Activated CD8-positive, alpha-beta memory T cell treated with anti-CD3 and anti-CD28 coated beads, Interleukin-2, amount 10 ng/mL, durations not matched to agents 7 days and 5 days (primary cell): ENCODE data around the gene BPI. TPM values are rescaled to one million over a fixed set of nuclear protein-coding genes. Genes with fewer than 3 reads are reported as not detected.
"Not testable (repeated sequence)": the region's sequence is repeated elsewhere in the genome, so short reads cannot be mapped to it uniquely, and the experiment has no call there.

Experiments used
- ATAC-seq: fragments of 150-1000 bp; cut with Tn5 transposase; one replicate; pipeline ENCODE4 v1.10.0; 2021; ENCODE audit warnings: moderate library complexity
- CTCF ChIA-PET: fragments of 350-600 bp; sonication (Branson Sonifier 250); formaldehyde crosslinking; loops from one replicate; lab custom pipeline; 2021; ENCODE audit warnings: antibody characterized with exemption; lab: Charles Lee
- DNase-seq: peaks from one replicate; pipeline ENCODE4 v3.0.0-alpha.2; 2020
- H3K27ac Mint-ChIP-seq: one replicate; pipeline ENCODE4 v1.8.0; 2021; ENCODE audit warnings: mild to moderate bottlenecking, mixed read lengths
- H3K27me3 Mint-ChIP-seq: one replicate; pipeline ENCODE4 v1.8.0; 2021; ENCODE audit warnings: mixed read lengths
- H3K36me3 Mint-ChIP-seq: one replicate; pipeline ENCODE4 v1.8.0; 2021; ENCODE audit warnings: mild to moderate bottlenecking, mixed read lengths
- H3K4me1 Mint-ChIP-seq: one replicate; pipeline ENCODE4 v1.8.0; 2021; ENCODE audit warnings: mixed read lengths
- H3K4me3 Mint-ChIP-seq: one replicate; pipeline ENCODE4 v1.8.0; 2021; ENCODE audit warnings: mild to moderate bottlenecking, moderate library complexity, mixed read lengths
- H3K9me3 Mint-ChIP-seq: one replicate; pipeline ENCODE4 v1.8.0; 2022; ENCODE audit warnings: low read depth, mixed read lengths
- total RNA-seq, 2 experiments: library from RNA; stranded (reverse); gene quantifications; one replicate each; pipeline ENCODE4 v1.2.3, GENCODE V29; 2021

The BPI gene
- total RNA-seq, 2 experiments from 2014 or later = not detected

DNA sequence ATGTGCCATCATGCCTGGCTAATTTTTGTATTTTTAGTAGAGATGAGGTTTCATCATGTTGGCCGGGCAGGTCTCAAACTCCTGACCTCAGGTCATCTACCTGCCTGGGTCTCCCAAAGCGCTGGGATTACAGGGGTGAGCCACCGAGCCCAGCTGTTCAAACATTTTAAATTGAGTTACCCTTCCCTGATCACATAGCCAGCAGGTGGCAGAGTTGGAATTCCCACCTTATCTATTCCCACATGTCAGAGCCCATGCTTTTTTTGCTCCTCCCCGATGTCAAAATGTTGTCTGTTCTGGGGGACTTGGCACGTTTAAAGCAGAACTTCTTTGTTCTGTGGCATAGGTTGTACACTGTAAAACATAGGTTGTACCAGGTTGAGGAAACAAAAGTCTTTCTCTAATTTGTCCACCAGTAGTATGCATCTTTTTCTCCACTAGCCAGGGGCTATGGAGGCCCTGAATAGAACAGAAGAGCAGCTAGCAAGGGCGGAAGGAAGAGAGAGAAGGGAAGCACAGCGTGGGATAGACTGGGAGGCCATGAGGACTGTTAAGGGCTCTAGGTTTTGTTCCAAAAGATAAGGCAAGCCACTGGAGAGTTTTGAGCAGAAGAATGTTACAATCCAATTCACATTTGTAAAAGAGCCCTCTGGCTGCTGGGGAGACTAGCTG lies 35.0 kb downstream of the BPI start:
- peaks cover 41% of the 10 kb centered on the region for H3K27me3 Mint-ChIP-seq
- no peak overlapping the region for H3K27ac Mint-ChIP-seq
- no peak for ATAC-seq
- H3K4me1 Mint-ChIP-seq = no peaks in the 10 kb centered on the region
- H3K9me3 Mint-ChIP-seq = peaks cover 6% of the 10 kb centered on the region
- H3K36me3 Mint-ChIP-seq = no peaks in the 10 kb centered on the region
- DNase-seq = no peak
- CTCF ChIA-PET = no interaction called here
- no peak overlapping the region for H3K4me3 Mint-ChIP-seq

DNA sequence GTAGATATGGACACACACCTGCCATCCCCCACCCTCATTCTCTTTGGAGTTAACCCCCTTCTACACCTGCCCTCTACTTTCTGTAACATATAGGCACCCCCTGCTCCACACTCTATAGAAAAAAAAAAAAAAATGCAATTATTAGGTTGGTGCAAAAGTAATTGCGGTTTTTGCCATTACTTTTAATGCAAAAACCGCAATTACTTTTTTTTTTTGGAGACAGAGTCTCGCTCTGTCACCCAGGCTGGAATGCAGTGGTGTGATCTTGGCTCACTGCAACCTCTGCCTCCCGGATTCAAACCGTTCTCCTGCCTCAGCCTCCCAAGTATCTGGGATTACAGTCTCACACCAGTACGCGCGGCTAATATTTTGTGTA lies 35.6 kb downstream of the BPI start:
- DNase-seq, H3K4me3 Mint-ChIP-seq, CTCF ChIA-PET: not testable (repeated sequence)

DNA sequence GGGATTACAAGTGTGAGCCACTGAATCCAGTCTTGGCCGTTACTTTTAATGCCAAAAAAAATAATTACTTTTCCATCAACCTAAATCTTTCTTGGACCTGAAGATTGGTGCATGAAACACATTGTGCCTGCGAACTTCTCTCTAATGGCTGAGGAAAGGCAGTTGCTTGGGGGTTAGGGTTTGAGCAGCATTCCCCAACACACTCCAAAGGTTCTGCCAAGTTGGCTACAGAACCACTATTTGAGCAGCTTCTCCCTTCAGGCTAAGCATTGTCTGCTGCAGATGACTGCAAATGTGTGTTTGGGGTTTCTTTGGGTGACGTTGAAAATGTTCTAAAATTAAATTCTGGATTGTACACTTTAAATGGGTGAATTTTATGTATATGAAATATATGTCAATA lies 36.0 kb downstream of the BPI start:
- H3K27me3 Mint-ChIP-seq = peaks cover 35% of the 10 kb centered on the region
- no peak overlapping the region for H3K4me3 Mint-ChIP-seq
- CTCF ChIA-PET = no interaction called here
- no peaks in the 10 kb centered on the region for H3K4me1 Mint-ChIP-seq
- no peak overlapping the region for H3K27ac Mint-ChIP-seq
- DNase-seq (no peak), ATAC-seq (no peak)
- no peaks in the 10 kb centered on the region for H3K36me3 Mint-ChIP-seq
- H3K9me3 Mint-ChIP-seq = peaks cover 6% of the 10 kb centered on the region

More for the DNA sequence above, 35.6 kb downstream of the BPI start:
- peaks cover 36% of the 10 kb centered on the region for H3K27me3 Mint-ChIP-seq
- H3K36me3 Mint-ChIP-seq, H3K9me3 Mint-ChIP-seq, H3K27ac Mint-ChIP-seq, ATAC-seq, H3K4me1 Mint-ChIP-seq: not testable (repeated sequence)

DNA sequence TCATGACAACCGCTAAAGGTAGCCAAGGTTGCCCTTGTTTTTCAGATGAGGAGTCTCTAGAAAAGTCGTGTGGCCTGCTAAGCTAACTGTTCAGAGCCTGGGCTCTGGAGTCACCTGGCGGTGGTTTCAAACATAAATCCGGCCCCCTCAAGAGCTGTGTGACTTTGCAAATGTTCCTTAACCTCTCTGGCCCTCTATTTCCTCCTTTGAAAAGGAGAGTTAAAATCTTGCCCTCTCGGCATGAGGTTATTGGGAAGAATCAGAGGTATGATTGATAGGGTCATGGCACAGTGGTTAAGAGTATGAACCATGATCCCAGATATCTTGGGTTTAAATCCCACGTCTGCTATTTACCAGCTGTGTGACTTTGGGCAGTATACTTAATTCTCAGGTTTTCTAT lies 36.7 kb downstream of the BPI start:
- Mint-ChIP-seq H3K27ac (no peak overlapping the region), H3K4me1 (no peaks in the 10 kb centered on the region)

DNA sequence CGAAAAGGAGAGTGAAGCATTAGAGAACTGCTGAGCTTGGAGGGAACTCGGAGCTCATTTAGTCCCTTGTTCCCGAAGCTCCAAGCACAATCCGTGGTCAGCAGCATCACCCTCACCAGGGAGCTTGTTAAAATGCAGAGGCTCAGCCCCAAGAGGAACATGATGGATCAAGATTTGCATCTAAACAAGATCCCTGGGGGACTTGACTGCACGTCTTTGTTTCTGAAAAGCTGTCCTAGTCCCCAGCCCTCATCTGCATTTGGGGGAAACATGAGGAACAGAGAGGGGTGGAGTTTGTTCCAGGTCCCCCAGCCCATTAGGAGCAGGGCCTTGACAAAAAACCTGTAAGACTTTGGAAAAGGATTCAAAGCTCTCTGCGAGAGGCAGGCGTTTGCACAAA lies 38.3 kb downstream of the BPI start:
- Mint-ChIP-seq H3K4me3 (no peak overlapping the region), H3K9me3 (peaks cover 6% of the 10 kb centered on the region), H3K27me3 (peaks cover 24% of the 10 kb centered on the region), H3K4me1 (no peaks in the 10 kb centered on the region), H3K36me3 (no peaks in the 10 kb centered on the region), H3K27ac (no peak overlapping the region)
- CTCF ChIA-PET = no interaction called here
- ATAC-seq (no peak), DNase-seq (no peak)

More for the DNA sequence above, 36.7 kb downstream of the BPI start:
- H3K27me3 Mint-ChIP-seq = peaks cover 35% of the 10 kb centered on the region
- no peaks in the 10 kb centered on the region for H3K36me3 Mint-ChIP-seq
- CTCF ChIA-PET = no interaction called here
- H3K9me3 Mint-ChIP-seq = peaks cover 6% of the 10 kb centered on the region
- no peak overlapping the region for H3K4me3 Mint-ChIP-seq
- ATAC-seq (no peak), DNase-seq (no peak)

DNA sequence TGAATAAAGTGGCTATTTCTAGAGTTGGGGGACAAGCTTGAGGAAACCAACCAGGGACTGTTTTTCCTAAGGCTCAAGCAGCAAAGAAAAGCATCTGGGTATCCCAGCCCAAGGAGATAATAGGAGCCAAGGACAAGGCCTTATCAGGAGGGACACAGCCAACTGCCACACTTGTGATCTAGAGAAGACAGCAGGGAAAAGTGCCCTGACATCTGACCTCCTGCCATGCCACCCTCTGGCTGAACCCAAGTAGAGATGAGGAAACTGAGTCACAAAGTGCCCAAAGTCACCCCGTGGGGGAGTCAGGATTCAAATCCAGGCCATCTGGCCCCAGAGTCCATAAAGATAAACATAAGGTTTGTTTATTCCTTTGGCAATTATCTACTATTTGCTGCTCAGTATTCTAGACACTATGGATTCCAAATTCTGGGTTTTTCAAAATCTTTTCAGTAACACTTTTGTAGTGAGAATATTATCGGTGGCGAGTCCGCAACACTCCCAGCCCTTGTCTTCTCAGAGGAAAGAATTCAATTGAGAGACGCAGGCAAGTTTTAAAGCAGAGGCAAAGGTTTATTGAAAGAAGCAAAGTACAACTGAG lies 38.9 kb downstream of the BPI start:
- H3K4me3 Mint-ChIP-seq = no peak overlapping the region
- H3K4me1 Mint-ChIP-seq = no peaks in the 10 kb centered on the region
- CTCF ChIA-PET = no interaction called here
- H3K27ac Mint-ChIP-seq = no peak overlapping the region
- peaks cover 4% of the 10 kb centered on the region for H3K9me3 Mint-ChIP-seq
- H3K27me3 Mint-ChIP-seq = peaks cover 22% of the 10 kb centered on the region
- DNase-seq (no peak), ATAC-seq (no peak)
- no peaks in the 10 kb centered on the region for H3K36me3 Mint-ChIP-seq

DNA sequence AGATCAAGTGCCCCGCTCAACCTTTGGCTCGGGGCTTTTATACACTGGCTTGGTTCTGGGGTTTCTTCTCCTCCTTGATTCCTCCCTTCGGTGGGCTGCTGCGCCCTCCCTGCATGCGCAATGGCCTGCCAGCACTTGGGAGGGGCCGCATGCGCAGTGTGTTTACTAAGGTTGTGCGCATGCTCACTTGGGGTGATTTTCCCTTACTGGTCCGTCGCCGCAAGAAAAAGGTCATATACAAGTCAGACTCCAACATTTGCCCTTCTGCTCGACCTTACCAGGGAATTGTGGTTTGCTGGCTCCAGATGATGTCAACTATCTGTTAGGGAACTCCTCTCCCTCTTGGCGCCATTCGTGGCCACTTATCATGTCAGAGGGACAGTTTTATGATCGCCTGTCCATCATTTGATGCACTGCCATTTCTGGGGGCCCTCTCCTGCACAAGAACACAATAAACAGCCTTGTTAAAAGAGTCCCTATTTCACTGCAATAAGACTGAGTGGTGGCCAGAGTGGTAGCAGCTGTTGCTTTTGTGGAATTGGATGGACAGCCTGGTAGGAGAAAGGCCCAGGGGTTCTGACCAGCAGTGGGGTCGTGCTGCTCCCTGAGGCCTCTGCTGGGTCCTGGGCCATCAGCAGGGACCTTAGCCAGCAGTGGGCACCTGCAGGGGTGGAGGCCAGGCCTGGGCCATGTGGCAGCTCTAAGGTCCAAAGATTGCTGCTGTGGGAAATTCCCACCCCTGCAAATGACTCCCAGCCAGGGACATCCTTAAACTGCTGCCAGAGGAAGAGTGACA lies 39.6 kb downstream of the BPI start:
- no peak for ATAC-seq
- no peak overlapping the region for H3K27ac Mint-ChIP-seq

DNA sequence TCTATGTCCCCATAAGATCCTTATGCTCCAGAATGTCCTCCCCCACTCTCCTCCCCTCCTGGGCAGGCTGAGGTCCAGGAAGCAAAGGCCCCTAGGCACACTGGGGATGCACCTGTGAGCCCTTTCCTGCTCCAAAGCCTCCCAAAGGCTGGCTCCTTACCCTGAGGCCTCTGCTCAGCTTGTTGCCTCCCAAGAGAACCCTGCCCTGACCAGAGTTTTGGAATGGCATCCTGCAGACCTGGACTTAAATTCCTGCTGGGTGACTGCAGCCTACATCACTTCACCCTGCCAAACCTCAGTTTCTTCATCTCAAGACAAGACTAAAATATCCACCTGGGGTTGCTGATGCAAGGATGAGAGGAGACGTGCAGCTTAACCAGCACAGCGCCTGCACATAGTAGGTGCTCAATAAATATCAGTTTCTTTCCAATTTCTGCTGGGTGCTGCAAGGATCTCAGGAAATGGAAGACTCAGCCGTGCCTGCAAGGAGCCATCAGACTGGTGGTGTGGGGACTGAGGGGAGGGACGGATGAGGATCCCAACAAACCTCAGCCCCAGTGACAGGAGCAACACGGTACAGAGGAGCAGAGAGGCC lies 40.2 kb downstream of the BPI start:
- no peak for DNase-seq
- Mint-ChIP-seq H3K4me1 (no peaks in the 10 kb centered on the region), H3K9me3 (no peaks in the 10 kb centered on the region), H3K27ac (no peak overlapping the region), H3K27me3 (peaks cover 16% of the 10 kb centered on the region), H3K36me3 (no peaks in the 10 kb centered on the region), H3K4me3 (no peak overlapping the region)
- ATAC-seq = no peak
- CTCF ChIA-PET = no interaction called here

More for the DNA sequence above, 39.6 kb downstream of the BPI start:
- Mint-ChIP-seq H3K4me1 (no peaks in the 10 kb centered on the region), H3K9me3 (no peaks in the 10 kb centered on the region), H3K4me3 (no peak overlapping the region), H3K27me3 (peaks cover 18% of the 10 kb centered on the region), H3K36me3 (no peaks in the 10 kb centered on the region)
- no peak for DNase-seq
- CTCF ChIA-PET = no interaction called here

DNA sequence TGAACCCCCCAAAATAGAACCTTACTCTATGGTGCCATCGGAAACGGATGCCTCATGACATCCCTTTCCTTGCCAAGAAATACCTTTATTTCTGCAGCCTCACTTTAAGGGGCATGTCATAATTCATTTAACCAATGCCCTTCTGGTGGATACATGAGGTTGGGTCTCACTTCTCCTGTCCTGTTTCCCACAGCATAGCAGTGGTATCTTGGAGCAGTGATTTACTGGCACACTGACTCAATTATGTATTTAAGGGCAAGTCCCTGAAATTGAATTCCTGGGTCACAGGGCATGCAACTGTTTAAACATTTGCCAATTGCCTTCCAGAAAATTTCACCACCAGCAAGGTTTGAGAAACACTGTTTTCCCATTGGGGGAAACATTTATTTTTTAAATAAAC lies 41.7 kb downstream of the BPI start:
- CTCF ChIA-PET = no interaction called here
- Mint-ChIP-seq H3K27ac (no peak overlapping the region), H3K9me3 (no peaks in the 10 kb centered on the region), H3K36me3 (no peaks in the 10 kb centered on the region), H3K27me3 (peaks cover 11% of the 10 kb centered on the region), H3K4me3 (no peak overlapping the region), H3K4me1 (no peaks in the 10 kb centered on the region)
- ATAC-seq (no peak), DNase-seq (no peak)

DNA sequence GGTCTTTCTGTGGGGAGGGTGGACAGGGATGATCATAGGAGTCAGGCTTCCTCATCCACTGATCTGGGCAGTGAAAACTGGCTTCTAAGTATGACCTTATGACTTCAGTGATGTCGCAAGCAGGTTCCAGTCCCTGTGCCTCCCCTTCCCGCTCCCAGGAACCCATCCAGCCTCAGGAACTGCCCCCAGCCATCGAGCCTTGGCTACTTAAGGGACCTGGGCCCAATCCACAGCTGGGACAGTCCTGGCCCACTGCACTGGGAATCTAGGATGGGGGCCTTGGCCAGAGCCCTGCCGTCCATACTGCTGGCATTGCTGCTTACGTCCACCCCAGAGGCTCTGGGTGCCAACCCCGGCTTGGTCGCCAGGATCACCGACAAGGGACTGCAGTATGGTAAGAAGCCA lies 42.3 kb downstream of the BPI start, which contains the start of gene LBP:
LBP (plus strand) TSS at position 236 of the 405 bp plus-strand sequence; CDS start at position 271, 35 bp downstream.
- no peak within 1 kb of the TSS for H3K27ac Mint-ChIP-seq
- H3K27me3 Mint-ChIP-seq = peaks cover 6% of the 10 kb centered on the region
- no peaks in the 10 kb centered on the region for H3K36me3 Mint-ChIP-seq
- ATAC-seq (no peak), DNase-seq (no peak)
- CTCF ChIA-PET = no interaction called here
- H3K4me1 Mint-ChIP-seq = no peaks in the 10 kb centered on the region
- no peaks in the 10 kb centered on the region for H3K9me3 Mint-ChIP-seq
- no peak within 1 kb of the TSS for H3K4me3 Mint-ChIP-seq

DNA sequence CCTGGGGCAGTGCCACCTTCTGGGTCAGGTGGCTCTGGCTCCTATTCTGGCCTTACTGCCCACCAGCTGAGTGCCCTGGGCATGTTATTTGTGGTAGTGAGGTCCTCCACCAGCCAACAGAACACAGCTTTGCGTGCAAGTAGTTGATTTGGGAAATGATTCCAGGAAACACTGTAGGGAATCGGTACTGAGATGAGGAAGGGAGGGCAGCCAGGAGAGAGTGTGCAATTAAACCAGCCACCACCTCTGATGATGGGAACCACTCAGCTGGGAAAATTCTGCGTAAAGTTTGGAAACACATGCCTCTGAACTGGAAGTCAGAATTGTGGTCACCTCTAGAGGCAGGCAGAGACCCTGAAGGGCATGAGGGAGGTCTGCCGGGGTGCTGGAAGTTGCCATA lies 42.8 kb downstream of the BPI start:
- DNase-seq (no peak), ATAC-seq (no peak)
- Mint-ChIP-seq H3K9me3 (no peaks in the 10 kb centered on the region), H3K4me1 (no peaks in the 10 kb centered on the region), H3K27me3 (peaks cover 5% of the 10 kb centered on the region), H3K36me3 (no peaks in the 10 kb centered on the region), H3K4me3 (no peak overlapping the region), H3K27ac (no peak overlapping the region)
- CTCF ChIA-PET = no interaction called here

DNA sequence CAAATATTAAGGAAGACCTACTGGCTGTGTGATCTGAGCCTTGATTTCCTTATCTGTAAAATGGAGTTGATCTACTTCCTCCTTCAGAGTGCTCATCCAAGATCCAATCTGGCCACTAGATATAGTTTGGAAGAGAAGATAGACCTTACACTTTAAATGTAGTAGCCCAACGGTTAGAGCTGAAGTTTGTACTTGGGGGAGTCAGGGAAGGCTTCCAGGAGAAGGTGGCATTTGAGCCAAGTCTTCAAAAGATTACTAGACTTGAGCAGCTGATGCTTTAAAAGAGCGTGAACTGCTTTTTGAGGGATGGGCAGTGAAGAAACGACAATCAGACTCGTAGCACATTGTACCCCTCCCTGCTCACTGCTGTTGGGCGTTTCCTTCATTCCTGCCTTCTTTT lies 45.9 kb downstream of the BPI start:
- DNase-seq = no peak
- H3K27me3 Mint-ChIP-seq = peaks cover 4% of the 10 kb centered on the region
- CTCF ChIA-PET = no interaction called here
- no peak overlapping the region for H3K27ac Mint-ChIP-seq
- no peak for ATAC-seq
- no peaks in the 10 kb centered on the region for H3K36me3 Mint-ChIP-seq
- no peak overlapping the region for H3K4me3 Mint-ChIP-seq
- H3K9me3 Mint-ChIP-seq = no peaks in the 10 kb centered on the region
- no peaks in the 10 kb centered on the region for H3K4me1 Mint-ChIP-seq

DNA sequence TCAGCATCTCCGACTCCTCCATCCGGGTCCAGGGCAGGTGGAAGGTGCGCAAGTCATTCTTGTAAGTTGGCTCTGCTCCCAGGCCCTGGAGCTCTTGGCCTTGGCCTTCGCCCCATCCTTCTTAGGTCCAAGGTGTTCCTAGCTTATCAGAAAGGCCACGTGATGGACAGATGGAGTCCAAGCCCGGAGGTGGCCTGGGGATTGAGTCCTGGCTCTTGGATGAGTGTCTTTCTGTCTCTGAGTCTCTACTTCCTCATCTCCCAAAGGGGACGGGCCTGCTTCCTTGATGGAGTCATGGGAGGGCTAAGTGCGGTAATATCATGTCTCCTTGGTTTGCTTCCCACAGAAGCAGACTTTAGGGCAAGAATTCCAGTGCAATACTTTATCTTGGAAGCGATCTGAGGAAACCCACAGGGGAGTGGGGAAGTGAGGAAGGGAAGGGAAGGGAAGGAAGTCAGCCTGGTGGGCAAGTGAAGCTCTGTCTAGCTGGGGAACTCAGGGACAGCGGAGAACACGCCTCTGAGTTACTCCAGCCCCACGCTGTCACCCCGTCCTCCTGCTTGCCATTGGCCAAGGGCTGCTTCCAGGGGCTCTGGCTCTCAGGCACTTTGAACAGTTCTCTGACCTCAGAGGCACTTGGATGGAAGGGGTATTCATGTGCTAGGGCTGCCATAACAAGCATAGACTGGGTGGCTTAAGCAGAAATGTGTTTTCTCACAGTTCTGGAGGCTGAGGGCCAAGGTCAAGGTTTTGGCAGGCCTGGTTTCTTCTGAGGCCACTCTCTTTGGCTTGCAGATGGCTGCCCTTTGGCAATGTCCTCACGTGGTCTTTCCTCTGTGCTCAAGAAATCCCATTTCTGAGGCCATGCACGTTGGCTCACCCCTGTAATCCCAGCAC lies 47.2 kb downstream of the BPI start:
- Mint-ChIP-seq H3K9me3 (no peaks in the 10 kb centered on the region), H3K4me3 (no peak overlapping the region), H3K36me3 (no peaks in the 10 kb centered on the region), H3K27me3 (peaks cover 4% of the 10 kb centered on the region), H3K27ac (no peak overlapping the region), H3K4me1 (no peaks in the 10 kb centered on the region)
- no peak for DNase-seq
- CTCF ChIA-PET = no interaction called here
- ATAC-seq = no peak
